Measurements from ENCODE around the gene UBE2L3.

UBE2L3 gene

DNA sequence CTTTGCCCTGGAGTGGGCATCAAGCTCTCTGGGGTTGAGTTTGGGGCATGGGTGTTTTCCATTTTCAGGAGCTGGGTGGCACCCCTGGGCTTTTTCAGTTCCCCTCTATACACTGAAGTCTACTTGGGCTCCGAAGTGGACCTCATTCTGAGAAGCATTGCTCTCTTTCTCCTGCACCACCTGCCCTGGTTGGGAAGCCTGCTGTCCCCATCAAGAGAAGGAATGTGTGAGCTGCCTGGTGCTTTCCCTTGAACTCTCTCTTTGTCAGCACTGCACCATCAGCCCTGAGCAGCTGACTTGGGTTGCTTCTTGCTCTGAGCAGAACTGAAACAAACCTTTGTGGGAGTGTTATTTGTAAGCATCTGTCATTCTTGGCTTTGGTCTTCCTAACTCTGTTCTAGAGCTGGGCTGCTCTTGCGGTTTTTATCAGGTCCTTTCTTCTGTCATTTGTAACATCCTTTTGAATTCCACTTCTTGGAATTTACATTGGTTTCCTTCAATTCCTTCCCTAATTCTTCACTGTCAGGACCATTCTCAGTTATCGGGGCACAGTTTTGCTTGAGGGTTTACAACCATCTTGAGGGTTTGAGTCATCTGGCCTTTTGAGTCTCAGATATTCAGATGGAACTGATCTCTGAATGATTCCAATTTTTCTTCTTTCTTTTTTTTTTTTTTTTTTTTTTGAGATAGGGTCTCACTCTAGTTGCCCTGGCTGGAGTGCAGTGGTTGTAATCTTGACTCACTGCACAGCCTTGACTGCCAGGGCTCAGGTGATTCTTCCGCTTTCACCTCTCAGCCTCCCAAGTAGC lies 20.5 kb downstream of the UBE2L3 start:
- H3K4me3 ChIP-seq (replicated peaks; ENCODE audit: low read depth, low read length): no peak overlapping the region
- TF ChIP-seq, protein P1, sequence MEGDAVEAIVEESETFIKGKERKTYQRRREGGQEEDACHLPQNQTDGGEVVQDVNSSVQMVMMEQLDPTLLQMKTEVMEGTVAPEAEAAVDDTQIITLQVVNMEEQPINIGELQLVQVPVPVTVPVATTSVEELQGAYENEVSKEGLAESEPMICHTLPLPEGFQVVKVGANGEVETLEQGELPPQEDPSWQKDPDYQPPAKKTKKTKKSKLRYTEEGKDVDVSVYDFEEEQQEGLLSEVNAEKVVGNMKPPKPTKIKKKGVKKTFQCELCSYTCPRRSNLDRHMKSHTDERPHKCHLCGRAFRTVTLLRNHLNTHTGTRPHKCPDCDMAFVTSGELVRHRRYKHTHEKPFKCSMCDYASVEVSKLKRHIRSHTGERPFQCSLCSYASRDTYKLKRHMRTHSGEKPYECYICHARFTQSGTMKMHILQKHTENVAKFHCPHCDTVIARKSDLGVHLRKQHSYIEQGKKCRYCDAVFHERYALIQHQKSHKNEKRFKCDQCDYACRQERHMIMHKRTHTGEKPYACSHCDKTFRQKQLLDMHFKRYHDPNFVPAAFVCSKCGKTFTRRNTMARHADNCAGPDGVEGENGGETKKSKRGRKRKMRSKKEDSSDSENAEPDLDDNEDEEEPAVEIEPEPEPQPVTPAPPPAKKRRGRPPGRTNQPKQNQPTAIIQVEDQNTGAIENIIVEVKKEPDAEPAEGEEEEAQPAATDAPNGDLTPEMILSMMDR (IDR thresholded peaks at IDR 0.05; ENCODE audit: low read length, missing control alignments): no peak
- DNase-seq (ENCODE audit: low read depth): peak; percentile 34

DNA sequence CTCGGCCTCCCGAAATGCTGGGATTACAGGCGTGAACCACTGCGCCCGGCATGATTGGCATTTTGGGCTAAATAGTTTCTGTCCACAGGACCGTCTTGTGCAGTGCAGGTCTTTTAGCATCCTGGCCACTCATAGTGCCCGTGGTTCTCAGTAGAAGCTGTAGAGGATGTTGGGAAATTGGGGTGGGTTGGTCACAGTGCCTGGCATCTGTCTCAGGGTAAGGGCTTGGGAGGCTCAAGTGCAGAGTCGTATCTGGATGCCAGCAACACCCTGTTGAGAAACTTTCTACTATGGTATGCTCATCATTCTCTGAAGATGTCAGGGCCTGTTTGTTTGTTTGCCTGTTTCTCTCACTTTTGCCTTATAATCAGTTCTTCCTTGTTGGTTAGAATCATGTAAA lies 21.9 kb downstream of the UBE2L3 start:
- DNase-seq (ENCODE audit: low read depth): no peak
- TF ChIP-seq, protein P1 (IDR thresholded peaks at IDR 0.05; ENCODE audit: low read length, missing control alignments): no peak
- no peak overlapping the region for H3K4me3 ChIP-seq (replicated peaks; ENCODE audit: low read depth, low read length)

DNA sequence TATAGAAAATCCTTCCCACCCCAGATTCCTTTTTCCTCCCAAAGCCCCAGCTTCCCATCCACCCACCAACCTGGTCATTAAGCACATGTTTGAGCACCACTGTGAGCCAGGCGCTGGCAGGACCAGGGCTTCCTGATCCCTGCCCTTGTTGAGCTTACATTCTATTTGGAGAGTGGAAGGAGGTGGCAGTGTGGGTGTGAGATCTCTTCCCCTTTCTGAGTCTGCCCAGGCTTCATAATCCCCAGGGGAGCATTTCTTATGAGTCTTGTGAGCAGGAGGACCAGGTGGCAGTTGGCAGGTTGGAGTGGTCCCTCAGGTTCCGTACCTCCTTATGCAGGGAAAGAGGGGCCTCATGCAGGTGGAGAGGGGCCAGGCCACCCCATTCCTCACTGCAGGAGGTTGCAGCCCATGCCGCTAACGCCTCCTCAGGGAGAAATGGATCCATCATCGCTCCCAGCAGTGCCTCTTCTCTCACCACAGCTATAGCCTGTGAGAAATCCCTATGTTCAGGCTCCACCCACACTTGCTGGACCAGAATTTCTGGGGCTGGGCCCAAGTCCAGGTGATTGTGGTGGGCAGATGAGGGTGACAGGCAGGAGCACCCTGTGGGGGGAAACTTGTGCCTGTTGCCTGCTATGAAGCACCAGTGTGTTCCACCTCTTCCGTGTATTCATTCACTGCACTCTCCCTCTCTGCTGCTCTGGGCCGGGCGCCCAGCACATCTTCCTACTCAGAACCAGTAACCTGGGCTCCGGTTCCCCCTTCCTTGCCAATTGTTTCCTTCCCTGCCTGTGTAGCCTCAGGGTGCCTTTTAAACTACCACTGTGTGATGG lies 23.5 kb downstream of the UBE2L3 start:
- H3K4me3 ChIP-seq (replicated peaks; ENCODE audit: low read depth, low read length): no peak overlapping the region
- DNase-seq (ENCODE audit: low read depth): no peak
- TF ChIP-seq, protein P1 (IDR thresholded peaks at IDR 0.05; ENCODE audit: low read length, missing control alignments): no peak

DNA sequence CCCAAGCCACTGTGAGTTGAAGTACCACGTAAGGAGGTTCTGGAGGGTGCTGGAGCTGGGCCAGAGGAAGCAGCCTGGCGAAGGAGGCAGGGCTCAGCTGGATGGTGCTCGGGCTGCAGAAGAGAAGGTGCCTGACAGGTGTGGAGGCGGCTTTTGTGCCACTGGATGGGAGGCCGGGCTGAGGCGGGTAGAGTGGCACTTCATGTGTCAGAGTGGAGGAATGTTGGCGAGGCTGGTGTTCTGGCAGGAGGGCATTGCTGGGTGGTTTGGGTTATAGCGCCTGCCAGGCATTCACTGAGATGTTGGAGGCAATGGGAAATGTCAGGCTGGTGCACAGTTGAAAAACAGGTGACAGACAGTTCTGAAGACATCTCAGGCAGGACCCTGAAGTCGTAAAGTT lies 24.2 kb downstream of the UBE2L3 start:
- TF ChIP-seq, protein P1 (IDR thresholded peaks at IDR 0.05; ENCODE audit: low read length, missing control alignments): no peak
- DNase-seq (ENCODE audit: low read depth): no peak
- no peak overlapping the region for H3K4me3 ChIP-seq (replicated peaks; ENCODE audit: low read depth, low read length)

DNA sequence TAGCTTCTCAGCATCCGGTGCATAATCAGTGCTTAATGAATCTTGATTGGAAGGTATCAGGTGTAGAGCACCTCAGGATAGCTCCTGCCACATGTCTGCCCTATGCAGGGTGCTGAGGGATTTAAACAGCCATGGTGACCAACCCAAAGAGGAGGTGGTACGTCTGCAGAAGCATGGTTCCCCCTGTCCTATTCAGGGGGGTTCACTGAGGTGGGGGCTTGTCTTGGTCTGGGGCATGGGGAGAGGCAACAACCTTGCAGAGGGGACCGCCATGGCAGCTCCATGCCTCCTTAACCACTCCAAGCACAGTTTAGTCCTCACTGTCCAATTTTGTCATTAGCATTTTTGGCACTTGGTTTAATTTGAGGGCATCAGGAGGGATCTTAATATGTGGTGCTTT lies 24.9 kb downstream of the UBE2L3 start:
- no peak for DNase-seq (ENCODE audit: low read depth)
- TF ChIP-seq, protein P1 (IDR thresholded peaks at IDR 0.05; ENCODE audit: low read length, missing control alignments): no peak
- H3K4me3 ChIP-seq (replicated peaks; ENCODE audit: low read depth, low read length): no peak overlapping the region

DNA sequence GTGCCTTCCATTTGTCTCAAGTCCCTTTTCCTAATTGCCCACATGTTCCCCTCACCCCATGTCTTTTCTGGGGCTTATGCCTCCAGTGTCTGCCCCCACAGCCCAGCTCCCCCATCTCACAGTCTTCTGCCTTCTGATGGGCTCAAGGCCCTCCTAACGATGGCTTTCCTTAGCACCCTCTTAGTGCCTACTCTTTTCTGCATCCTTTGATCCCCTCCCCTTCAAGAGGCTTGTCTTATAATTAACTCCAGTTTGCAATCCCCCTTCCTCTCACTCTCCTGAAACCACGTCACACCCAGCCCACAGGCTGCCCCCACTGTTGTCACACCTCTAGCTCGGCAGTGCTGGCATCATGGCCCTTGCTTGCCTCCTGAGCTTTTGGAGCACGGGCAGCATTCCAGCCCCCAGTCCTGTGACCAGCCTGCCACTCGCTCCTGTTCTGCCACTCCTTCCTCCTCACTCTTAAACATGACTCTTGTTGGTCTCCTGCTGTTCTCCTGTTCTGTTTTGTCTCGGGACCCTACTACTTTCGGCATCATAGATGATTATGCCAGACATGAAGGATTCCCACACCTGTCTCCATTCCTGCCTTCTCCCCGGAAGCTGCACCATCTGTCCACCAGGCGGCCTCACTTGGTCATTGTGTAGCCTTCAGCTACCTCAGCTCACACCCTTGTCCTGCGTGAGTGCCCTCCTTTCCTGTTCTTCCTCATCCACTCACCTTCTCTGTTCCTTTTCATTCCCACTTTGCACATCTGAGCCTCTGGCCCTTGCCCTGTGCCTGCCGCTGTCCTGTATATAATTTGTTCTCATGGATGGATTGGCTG lies 26.1 kb downstream of the UBE2L3 start:
- TF ChIP-seq, protein P1 (IDR thresholded peaks at IDR 0.05; ENCODE audit: low read length, missing control alignments): peak; percentile 40
- H3K4me3 ChIP-seq (replicated peaks; ENCODE audit: low read depth, low read length): no peak overlapping the region
- DNase-seq (ENCODE audit: low read depth): no peak
